MCF 10A (cell line): ENCODE results near the gene AGL. TPM values are rescaled to one million over a fixed set of nuclear protein-coding genes. Genes with fewer than 3 reads are reported as not detected.

Experiments used
- BruUV-seq: library from RNA; stranded (reverse); fragments of 400-500 nt; replicated peaks from 2 replicates; lab custom pipeline; 2021; lab: Mats Ljungman, UMichigan
- CTCF ChIA-PET: fragments of 300-600 bp; sonication (Branson Sonifier 250); formaldehyde crosslinking; extraction: SDS; loops from one replicate; lab custom pipeline; 2021; ENCODE audit warnings: antibody characterized with exemption, inconsistent platforms; lab: Yijun Ruan, JAX
- POLR2A ChIA-PET: fragments of 300-600, 350-650 bp; sonication (Branson Sonifier 250); formaldehyde crosslinking; extraction: SDS; loops from one replicate; lab custom pipeline; 2020; ENCODE audit warnings: antibody characterized with exemption, inconsistent platforms; lab: Yijun Ruan, JAX
- DNase-seq: peaks from one replicate; pipeline ENCODE4 v3.0.0-alpha.2; 2018; ENCODE audit not compliant: unreplicated experiment
- H3K27ac Mint-ChIP-seq: one replicate; pipeline ENCODE4 v1.8.0; 2022; ENCODE audit warnings: mild to moderate bottlenecking, low read depth, mixed read lengths; ENCODE audit not compliant: unreplicated experiment
- H3K27me3 Mint-ChIP-seq: one replicate; pipeline ENCODE4 v1.8.0; 2022; ENCODE audit warnings: mixed read lengths; ENCODE audit not compliant: insufficient read depth, unreplicated experiment
- H3K36me3 Mint-ChIP-seq: one replicate; pipeline ENCODE4 v1.8.0; 2022; ENCODE audit warnings: mild to moderate bottlenecking, moderate library complexity, mixed read lengths; ENCODE audit not compliant: insufficient read depth, unreplicated experiment
- H3K4me1 Mint-ChIP-seq: one replicate; pipeline ENCODE4 v1.8.0; 2022; ENCODE audit warnings: mixed read lengths; ENCODE audit not compliant: insufficient read depth, unreplicated experiment
- H3K4me3 Mint-ChIP-seq: one replicate; pipeline ENCODE4 v1.8.0; 2022; ENCODE audit warnings: mild to moderate bottlenecking, moderate library complexity, mixed read lengths; ENCODE audit not compliant: unreplicated experiment
- H3K9me3 Mint-ChIP-seq: one replicate; pipeline ENCODE4 v1.8.0; 2022; ENCODE audit warnings: mixed read lengths; ENCODE audit not compliant: unreplicated experiment
- intact Hi-C: fragments of 100-400 bp; cut with micrococcal nuclease; formaldehyde crosslinking; loops from 2 replicates; pipeline ENCODE4 v1.14.1; 2022
- total RNA-seq: library from RNA; stranded (reverse); gene quantifications from 2 replicates; pipeline ENCODE4 v1.2.3, GENCODE V29; 2022
- TF ChIP-seq, protein P1 (sequence below): fragments of 200-600 bp; IDR thresholded peaks from one replicate; pipeline ENCODE4 v1.8.0; 2022; ENCODE audit warnings: antibody characterized with exemption, mild to moderate bottlenecking; ENCODE audit not compliant: unreplicated experiment

AGL gene
- total RNA-seq, 1 experiment from 2014 or later: 8.9 TPM

DNA sequence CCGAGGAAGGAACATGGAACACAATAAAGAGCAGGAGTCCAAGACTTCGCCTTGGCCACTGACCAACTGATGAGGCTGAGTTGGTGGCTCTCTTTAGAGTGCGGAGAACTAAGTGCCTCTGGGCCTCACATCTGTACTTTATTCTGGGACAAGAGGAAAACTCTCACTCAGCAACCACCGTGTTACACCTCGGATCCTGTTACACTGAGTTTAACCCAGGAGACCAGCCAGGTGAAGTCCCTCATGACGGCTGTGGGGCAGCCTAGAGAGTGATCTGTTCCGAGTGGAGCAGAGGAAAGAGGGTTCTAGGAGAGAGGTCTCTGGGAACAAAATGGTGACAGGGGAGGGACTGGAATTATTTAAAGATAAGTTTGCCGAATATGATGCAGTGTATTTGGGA is 33.5 kb upstream of the AGL start:
- DNase-seq: no peak
- Mint-ChIP-seq H3K27ac (no peak overlapping the region), H3K4me1 (peaks cover 9% of the 10 kb centered on the region), H3K9me3 (no peaks in the 10 kb centered on the region), H3K36me3 (no peaks in the 10 kb centered on the region), H3K27me3 (peaks cover 9% of the 10 kb centered on the region), H3K4me3 (no peak overlapping the region)
- BruUV-seq: no TSS peak
- POLR2A ChIA-PET: no interaction called here
- CTCF ChIA-PET: interaction anchor here (0.6 kb wide), 1 partner anchor 954 kb away, joined by 3 read pairs; no protein-coding TSS in a partner anchor
- intact Hi-C loops: no loop called here
- TF ChIP-seq, protein P1, sequence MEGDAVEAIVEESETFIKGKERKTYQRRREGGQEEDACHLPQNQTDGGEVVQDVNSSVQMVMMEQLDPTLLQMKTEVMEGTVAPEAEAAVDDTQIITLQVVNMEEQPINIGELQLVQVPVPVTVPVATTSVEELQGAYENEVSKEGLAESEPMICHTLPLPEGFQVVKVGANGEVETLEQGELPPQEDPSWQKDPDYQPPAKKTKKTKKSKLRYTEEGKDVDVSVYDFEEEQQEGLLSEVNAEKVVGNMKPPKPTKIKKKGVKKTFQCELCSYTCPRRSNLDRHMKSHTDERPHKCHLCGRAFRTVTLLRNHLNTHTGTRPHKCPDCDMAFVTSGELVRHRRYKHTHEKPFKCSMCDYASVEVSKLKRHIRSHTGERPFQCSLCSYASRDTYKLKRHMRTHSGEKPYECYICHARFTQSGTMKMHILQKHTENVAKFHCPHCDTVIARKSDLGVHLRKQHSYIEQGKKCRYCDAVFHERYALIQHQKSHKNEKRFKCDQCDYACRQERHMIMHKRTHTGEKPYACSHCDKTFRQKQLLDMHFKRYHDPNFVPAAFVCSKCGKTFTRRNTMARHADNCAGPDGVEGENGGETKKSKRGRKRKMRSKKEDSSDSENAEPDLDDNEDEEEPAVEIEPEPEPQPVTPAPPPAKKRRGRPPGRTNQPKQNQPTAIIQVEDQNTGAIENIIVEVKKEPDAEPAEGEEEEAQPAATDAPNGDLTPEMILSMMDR: no peak

- peak; percentile 39 for DNase-seq
- Mint-ChIP-seq H3K27me3 (peaks cover 9% of the 10 kb centered on the region), H3K4me3 (no peak overlapping the region), H3K9me3 (no peaks in the 10 kb centered on the region), H3K36me3 (no peaks in the 10 kb centered on the region), H3K27ac (no peak overlapping the region), H3K4me1 (peaks cover 9% of the 10 kb centered on the region)
- POLR2A ChIA-PET: no interaction called here
- intact Hi-C loops: no loop called here
- TF ChIP-seq, protein P1: no peak
- CTCF ChIA-PET: interaction anchor here (1.0 kb wide), 1 partner anchor 641 kb away, joined by 5 read pairs; no protein-coding TSS in a partner anchor
- no TSS peak for BruUV-seq
Observed at GRCh38 chr1:99818063-99818699, 32.0 kb upstream of the AGL start.

DNA sequence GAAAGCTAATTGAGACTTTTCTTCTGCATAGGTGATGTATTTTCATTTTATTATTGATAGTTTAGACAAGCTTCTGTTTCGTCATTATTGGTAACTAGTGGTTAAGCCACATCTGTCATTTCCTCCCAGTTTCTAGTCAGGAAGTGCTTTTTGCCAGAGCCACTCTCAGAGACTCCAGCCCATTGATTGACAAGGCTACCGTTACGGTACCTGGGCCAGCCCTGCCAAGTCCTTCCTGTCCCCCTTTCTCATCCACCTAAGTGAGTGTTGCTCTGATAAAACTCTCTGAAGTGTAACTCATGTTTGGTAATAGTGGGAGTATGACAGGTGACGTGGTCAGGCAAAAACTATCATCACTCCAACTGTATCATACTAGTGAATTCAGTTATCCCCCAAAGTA is 29.6 kb upstream of the AGL start:
- CTCF ChIA-PET: interaction anchor here (0.9 kb wide), 1 partner anchor 11 kb away, joined by 13 read pairs; no protein-coding TSS in a partner anchor
- Mint-ChIP-seq H3K4me3 (no peak overlapping the region), H3K4me1 (no peaks in the 10 kb centered on the region), H3K27me3 (peaks cover 9% of the 10 kb centered on the region), H3K27ac (no peak overlapping the region), H3K9me3 (no peaks in the 10 kb centered on the region), H3K36me3 (no peaks in the 10 kb centered on the region)
- no peak for DNase-seq
- no TSS peak for BruUV-seq
- POLR2A ChIA-PET: interaction anchor here (0.7 kb wide), 1 partner anchor 1728 kb away, joined by 3 read pairs; no protein-coding TSS in a partner anchor
- TF ChIP-seq, protein P1: no peak
- intact Hi-C loops: no loop called here

- TF ChIP-seq, protein P1: no peak
- H3K4me1 Mint-ChIP-seq: no peaks in the 10 kb centered on the region
- H3K27me3 Mint-ChIP-seq: no peaks in the 10 kb centered on the region
- H3K9me3 Mint-ChIP-seq: no peaks in the 10 kb centered on the region
- intact Hi-C loops: no loop called here
- H3K27ac Mint-ChIP-seq: no peak overlapping the region
- H3K36me3 Mint-ChIP-seq: no peaks in the 10 kb centered on the region
- CTCF ChIA-PET: no interaction called here
- no peak for DNase-seq
- no peak overlapping the region for H3K4me3 Mint-ChIP-seq
- POLR2A ChIA-PET: no interaction called here
- BruUV-seq: no TSS peak
Observed at GRCh38 chr1:99825098-99825497, 25.1 kb upstream of the AGL start.
